Measurements from ENCODE around the gene TSN.
A peak's percentile ranks its signal among the peaks of the same experiment; 100 is the strongest.

The TSN gene

GRCh38 chr2:121748202-121748601 lies 7.2 kb upstream of the TSN start:
- no peak for DNase-seq

- no peak for DNase-seq
These were observed 607 bp upstream of the TSN start for GRCh38 chr2:121754851-121755236.

- no peak for DNase-seq
These were observed 9.3 kb downstream of the TSN start for GRCh38 chr2:121764681-121765228.

GRCh38 chr2:121766624-121767023 lies 11.2 kb downstream of the TSN start:
- no peak for DNase-seq

GRCh38 chr2:121768143-121768755 lies 12.8 kb downstream of the TSN start:
- DNase-seq: no peak

GRCh38 chr2:121771976-121772742 lies 16.7 kb downstream of the TSN start:
- no peak for DNase-seq

- DNase-seq: no peak
These were observed 18.8 kb downstream of the TSN start for GRCh38 chr2:121774235-121774634.

GRCh38 chr2:121776361-121776760 lies 20.9 kb downstream of the TSN start:
- no peak for DNase-seq

- no peak for DNase-seq
These were observed 21.6 kb downstream of the TSN start for GRCh38 chr2:121776885-121777698.

GRCh38 chr2:121777699-121778058 lies 22.2 kb downstream of the TSN start:
- DNase-seq: peak; percentile 39

- no peak for DNase-seq
These were observed 23.5 kb downstream of the TSN start for GRCh38 chr2:121778741-121779487.

GRCh38 chr2:121783180-121783579 lies 27.7 kb downstream of the TSN start:
- no peak for DNase-seq

- DNase-seq: no peak
These were observed 33.2 kb downstream of the TSN start for GRCh38 chr2:121788685-121789084.

- DNase-seq: peak; percentile 92
These were observed 35.0 kb downstream of the TSN start for GRCh38 chr2:121790276-121790956.

- no peak for DNase-seq
These were observed 35.8 kb downstream of the TSN start for GRCh38 chr2:121791290-121791689.

GRCh38 chr2:121791801-121792221 lies 36.4 kb downstream of the TSN start:
- no peak for DNase-seq

- no peak for DNase-seq
These were observed 38.4 kb downstream of the TSN start for GRCh38 chr2:121793816-121794215.

- no peak for DNase-seq
These were observed 38.8 kb downstream of the TSN start for GRCh38 chr2:121794233-121794632.

- DNase-seq: no peak
These were observed 40.8 kb downstream of the TSN start for GRCh38 chr2:121796239-121796638.

- no peak for DNase-seq
These were observed 43.2 kb downstream of the TSN start for GRCh38 chr2:121798617-121799016.

GRCh38 chr2:121801916-121802315 lies 46.5 kb downstream of the TSN start:
- no peak for DNase-seq

GRCh38 chr2:121803503-121803902 lies 48.1 kb downstream of the TSN start:
- DNase-seq: no peak
